Measurements from ENCODE around the gene RCE1. TPM values are rescaled to one million over a fixed set of nuclear protein-coding genes. Genes with fewer than 3 reads are reported as not detected.

Gene RCE1
- total RNA-seq = 19.3 and 26.4 TPM in 2 replicates

GRCh38 chr11:66842896-66843775 lies at the start of gene RCE1:
Gene RCE1, plus strand, starts transcription at chr11:66843441. Its CDS starts 15 bp downstream, at chr11:66843456.

GRCh38 chr11:66856496-66857233 lies 13.4 kb downstream of the RCE1 start, which contains the start of gene LRFN4:
Gene LRFN4, plus strand, starts transcription at chr11:66857064. Its CDS starts 681 bp downstream, at chr11:66857745.

Other genes with a start within 250 kb of the RCE1 start
- 48.3 and 55.6 TPM in 2 replicates for gene RBM14, start 226.8 kb upstream of the RCE1 start, total RNA-seq
- 101 and 107 TPM in 2 replicates for gene RBM4, start 204.7 kb upstream of the RCE1 start, total RNA-seq
- gene RBM4B, start 165.6 kb upstream of the RCE1 start, total RNA-seq = 10.9 and 15.3 TPM in 2 replicates
- gene SPTBN2, start 114.2 kb upstream of the RCE1 start, total RNA-seq = 6.3 and 21.5 TPM in 2 replicates
- 34.3 and 40.2 TPM in 2 replicates for gene LRFN4, start 13.6 kb downstream of the RCE1 start, total RNA-seq
- gene PC, start 114.9 kb downstream of the RCE1 start, total RNA-seq = 10.2 and 11.1 TPM in 2 replicates
- not detected in 2 replicates for gene C11orf86, start 131.9 kb downstream of the RCE1 start, total RNA-seq
- gene SYT12, start 179.7 kb downstream of the RCE1 start, total RNA-seq = not detected in 2 replicates
- gene RHOD, start 213.4 kb downstream of the RCE1 start, total RNA-seq = 16.4 and 26.0 TPM in 2 replicates

Data from mammary microvascular endothelial cell (primary cell).